Endothelial cell of umbilical vein (primary cell): ENCODE measurements around the gene AK5. TPM values are rescaled to one million over a fixed set of nuclear protein-coding genes. Genes with fewer than 3 reads are reported as not detected.
"Not testable (repeated sequence)": the region's sequence is repeated elsewhere in the genome, so short reads cannot be mapped to it uniquely, and the experiment has no call there.

ENCODE experiments used
- BruUV-seq: library from RNA; stranded (reverse); fragments of 400-500 nt; replicated peaks from 2 replicates; lab custom pipeline; 2021; lab: Mats Ljungman, UMichigan
- CTCF ChIA-PET: fragments of 300-600, 350-600 bp; sonication (Branson Sonifier 250); formaldehyde crosslinking; loops from one replicate; lab custom pipeline; 2021; ENCODE audit warnings: antibody characterized with exemption, inconsistent platforms; lab: Charles Lee
- POLR2A ChIA-PET: fragments of 300-600, 350-600 bp; sonication (Branson Sonifier 250); formaldehyde crosslinking; loops from one replicate; lab custom pipeline; 2021; ENCODE audit warnings: antibody characterized with exemption, inconsistent platforms; lab: Charles Lee
- DNase-seq: peaks from one replicate; pipeline ENCODE4 v3.0.0-alpha.2; 2011; ENCODE audit warnings: low read depth, low spot score
- FAIRE-seq: peaks from 2 replicates; lab custom pipeline; 2011; peaks lifted over from hg19 to GRCh38; lab: Jason Lieb, UNC
- H2AFZ ChIP-seq: 2 replicates; pipeline ENCODE4 v1.6.0; 2012; ENCODE audit warnings: low read depth, low read length, control low read depth, inconsistent platforms
- H3K27ac ChIP-seq: 2 replicates; pipeline ENCODE4 v1.5.1; 2011; ENCODE audit warnings: low read depth, mild to moderate bottlenecking, control low read depth, low read length, moderate library complexity; ENCODE audit not compliant: insufficient read depth
- H3K27me3 ChIP-seq, 2 experiments: 2 replicates each; pipeline versions ENCODE4 v1.6.0 to v1.6.1; 2011; ENCODE audit warnings: low read length in 2 of 2, mixed read lengths in 1 of 2; ENCODE audit not compliant: control insufficient read depth in 2 of 2, insufficient read depth in 2 of 2
- H3K36me3 ChIP-seq, 2 experiments: 2 replicates in 1 of 2; 3 replicates in 1 of 2; pipeline ENCODE4 v1.5.1; 2011; ENCODE audit warnings: low read length in 2 of 2, mild to moderate bottlenecking in 1 of 2, moderate library complexity in 1 of 2; ENCODE audit not compliant: control insufficient read depth in 2 of 2, insufficient read depth in 2 of 2; ENCODE audit errors: extremely low read depth in 1 of 2
- H3K4me1 ChIP-seq: 3 replicates; pipeline ENCODE4 v1.5.1; 2011; ENCODE audit warnings: mild to moderate bottlenecking, low read length; ENCODE audit not compliant: control insufficient read depth, insufficient read depth; ENCODE audit errors: extremely low read depth
- H3K4me2 ChIP-seq: 2 replicates; pipeline ENCODE4 v1.6.1; 2011; ENCODE audit warnings: low read length, control low read depth, mixed read lengths; ENCODE audit not compliant: insufficient read depth
- H3K4me3 ChIP-seq, 3 experiments: fragments of 200-600 bp in 1 of 3; sonication (generic), shearing (Covaris generic) in 1 of 3; replicated peaks in 1 of 3; 2 replicates each; pipeline ENCODE4 v1.5.1; 2011 to 2016; ENCODE audit warnings: control low read depth in 3 of 3, low read length in 3 of 3, mild to moderate bottlenecking in 2 of 3, inconsistent platforms in 1 of 3, low read depth in 1 of 3, moderate library complexity in 1 of 3; ENCODE audit not compliant: insufficient read depth in 1 of 3
- H3K79me2 ChIP-seq: 2 replicates; pipeline ENCODE4 v1.6.0; 2012; ENCODE audit warnings: low read length, inconsistent platforms; ENCODE audit not compliant: control insufficient read depth, insufficient read depth
- H3K9ac ChIP-seq: replicated peaks from 2 replicates; pipeline ENCODE3; 2011; ENCODE audit warnings: low read length, control low read depth; ENCODE audit not compliant: insufficient read depth; ENCODE audit errors: extremely low read depth
- H3K9me1 ChIP-seq: replicated peaks from 3 replicates; pipeline ENCODE4 v1.6.0; 2011; ENCODE audit warnings: mild to moderate bottlenecking, low read length; ENCODE audit not compliant: control insufficient read depth, insufficient read depth; ENCODE audit errors: extremely low read depth
- H3K9me3 ChIP-seq: replicated peaks from 2 replicates; pipeline ENCODE4 v1.5.1; 2012; ENCODE audit warnings: low read length, inconsistent platforms; ENCODE audit not compliant: control insufficient read depth, insufficient read depth
- H4K20me1 ChIP-seq: replicated peaks from 2 replicates; pipeline ENCODE3; 2011; ENCODE audit warnings: mild to moderate bottlenecking, low read length; ENCODE audit not compliant: control insufficient read depth, insufficient read depth; ENCODE audit errors: extremely low read depth
- EZH2 ChIP-seq: IDR thresholded peaks from 2 replicates; pipeline ENCODE4 v1.6.1; 2012; ENCODE audit warnings: borderline replicate concordance, low read depth, mild to moderate bottlenecking, moderate library complexity, low read length, inconsistent platforms; ENCODE audit not compliant: severe bottlenecking
- FOS ChIP-seq: IDR thresholded peaks from 2 replicates; pipeline ENCODE4 v1.6.1; 2011; ENCODE audit warnings: mild to moderate bottlenecking, low read length, moderate library complexity, borderline replicate concordance; ENCODE audit not compliant: insufficient read depth
- GATA2 ChIP-seq: IDR thresholded peaks from 2 replicates; pipeline ENCODE4 v1.7.0; 2011; ENCODE audit warnings: low read depth, mild to moderate bottlenecking, moderate library complexity, mixed read lengths, low read length; ENCODE audit not compliant: insufficient read length, insufficient read depth
- JUN ChIP-seq: IDR thresholded peaks from 2 replicates; pipeline ENCODE4 v1.6.1; 2011; ENCODE audit warnings: borderline replicate concordance, low read depth; ENCODE audit not compliant: insufficient read length, insufficient read depth
- MYC ChIP-seq: IDR thresholded peaks from one replicate; pipeline ENCODE4 v1.6.1; 2011; ENCODE audit warnings: mild to moderate bottlenecking, low read depth, low read length
- POLR2A ChIP-seq: IDR thresholded peaks from 2 replicates; pipeline ENCODE4 v1.6.1; 2012; ENCODE audit warnings: low read depth, mild to moderate bottlenecking, control low read depth, low read length
- POLR2AphosphoS5 ChIP-seq: IDR thresholded peaks from 2 replicates; pipeline ENCODE4 v1.6.1; 2012; ENCODE audit warnings: low read depth, mild to moderate bottlenecking, control low read depth, low read length, moderate library complexity; ENCODE audit not compliant: insufficient read depth
- dilution Hi-C: fragments of 300-500 bp; cut with MboI; formaldehyde crosslinking; loops from one replicate; pipeline ENCODE4 v1.15.0; 2019; ENCODE audit warnings: low sequenced_read_pairs; ENCODE audit not compliant: extremely low pct_ligation_motif_present
- intact Hi-C: fragments of 100-400 bp; cut with micrococcal nuclease; formaldehyde crosslinking; loops from one replicate; pipeline ENCODE4 v1.10.0; 2022
- polyA plus RNA-seq, 4 experiments: library from polyadenylated mRNA; depleted of rRNA in 3 of 4; stranded (reverse) in 3 of 4; unstranded in 1 of 4; fragments of >200 nt; gene quantifications; 2 replicates each; pipeline versions ENCODE4 v1.2.1 to v1.2.3, GENCODE V29; 2011 to 2012; ENCODE audit warnings: missing spikeins in 1 of 4
- total RNA-seq: library from RNA; stranded (reverse); gene quantifications from 2 replicates; pipeline ENCODE4 v1.2.3, GENCODE V29; 2021
- TF ChIP-seq, protein P1 (sequence below), 2 donors: IDR thresholded peaks; 1 replicate in 1 of 2; 2 replicates in 1 of 2; pipeline ENCODE4 v1.5.1; 2011; ENCODE audit warnings: low read length in 2 of 2, mild to moderate bottlenecking in 2 of 2, moderate library complexity in 2 of 2, control low read depth in 1 of 2, inconsistent platforms in 1 of 2, low read depth in 1 of 2; ENCODE audit not compliant: insufficient read depth in 1 of 2; ENCODE audit errors: extremely low read depth in 1 of 2
- TF ChIP-seq, protein P2 (sequence below): IDR thresholded peaks from 2 replicates; pipeline ENCODE4 v1.6.1; 2011; ENCODE audit not compliant: insufficient read depth, insufficient read length

AK5 gene
- total and polyA plus RNA-seq, 2 donors (not counting 3 experiments of a cell fraction or from before 2014, with no cell fraction given) = 5.0 to 7.5 TPM

DNA sequence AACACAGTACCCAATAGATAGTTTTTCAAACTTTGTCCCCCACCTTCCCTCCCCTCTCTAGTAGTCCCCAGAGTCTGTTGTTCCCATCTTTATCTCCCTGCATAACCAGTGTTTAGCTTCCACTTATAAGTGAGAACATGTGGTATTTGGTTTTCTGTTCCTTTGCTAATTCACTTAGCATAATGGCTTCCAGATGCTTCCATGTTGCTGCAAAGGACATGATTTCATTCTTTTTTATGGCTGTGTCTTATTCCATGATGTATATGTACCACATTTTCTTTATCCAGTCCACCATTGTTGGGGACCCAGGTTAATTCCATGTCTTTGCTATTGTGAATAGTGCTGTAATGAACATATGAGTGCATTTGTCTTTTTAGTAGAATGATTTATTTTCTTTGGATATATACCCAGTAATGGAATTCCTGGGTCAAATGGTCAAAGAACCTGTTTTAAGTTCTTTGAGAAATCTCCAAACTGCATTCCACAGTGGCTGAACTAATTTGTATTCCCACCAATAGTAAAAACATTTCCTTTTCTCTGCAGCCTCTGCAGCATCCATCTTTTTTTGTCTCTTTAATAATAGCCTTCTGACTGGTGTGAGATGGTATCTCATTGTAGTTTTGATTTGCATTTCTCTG is 126.0 kb downstream of the AK5 start:
- DNase-seq = peak; percentile 89
- Histone ChIP-seq H3K79me2 (no peaks in the 10 kb centered on the region), H3K4me2 (no peak overlapping the region), H3K4me3 (no peak overlapping the region), H3K9me3 (no peaks in the 10 kb centered on the region), H3K36me3 (no peaks in the 10 kb centered on the region), H3K9me1 (no peaks in the 10 kb centered on the region), H3K27me3 (no peaks in the 10 kb centered on the region), H4K20me1 (no peaks in the 10 kb centered on the region), H3K9ac (no peak overlapping the region), H3K27ac (no peak overlapping the region), H3K4me1 (peaks cover 10% of the 10 kb centered on the region), H2AFZ (no peak overlapping the region)
- dilution Hi-C loops (no loop called here), intact Hi-C loops (no loop called here)
- ChIA-PET POLR2A (no interaction called here), CTCF (no interaction called here)
- TF ChIP-seq, protein P1, sequence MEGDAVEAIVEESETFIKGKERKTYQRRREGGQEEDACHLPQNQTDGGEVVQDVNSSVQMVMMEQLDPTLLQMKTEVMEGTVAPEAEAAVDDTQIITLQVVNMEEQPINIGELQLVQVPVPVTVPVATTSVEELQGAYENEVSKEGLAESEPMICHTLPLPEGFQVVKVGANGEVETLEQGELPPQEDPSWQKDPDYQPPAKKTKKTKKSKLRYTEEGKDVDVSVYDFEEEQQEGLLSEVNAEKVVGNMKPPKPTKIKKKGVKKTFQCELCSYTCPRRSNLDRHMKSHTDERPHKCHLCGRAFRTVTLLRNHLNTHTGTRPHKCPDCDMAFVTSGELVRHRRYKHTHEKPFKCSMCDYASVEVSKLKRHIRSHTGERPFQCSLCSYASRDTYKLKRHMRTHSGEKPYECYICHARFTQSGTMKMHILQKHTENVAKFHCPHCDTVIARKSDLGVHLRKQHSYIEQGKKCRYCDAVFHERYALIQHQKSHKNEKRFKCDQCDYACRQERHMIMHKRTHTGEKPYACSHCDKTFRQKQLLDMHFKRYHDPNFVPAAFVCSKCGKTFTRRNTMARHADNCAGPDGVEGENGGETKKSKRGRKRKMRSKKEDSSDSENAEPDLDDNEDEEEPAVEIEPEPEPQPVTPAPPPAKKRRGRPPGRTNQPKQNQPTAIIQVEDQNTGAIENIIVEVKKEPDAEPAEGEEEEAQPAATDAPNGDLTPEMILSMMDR (IDR thresholded peaks at IDR 0.05; ENCODE audit: extremely low read depth in 1 of 2, insufficient read depth in 1 of 2, low read depth in 1 of 2, low read length in 2 of 2) = no peak
- TF ChIP-seq, protein P2, sequence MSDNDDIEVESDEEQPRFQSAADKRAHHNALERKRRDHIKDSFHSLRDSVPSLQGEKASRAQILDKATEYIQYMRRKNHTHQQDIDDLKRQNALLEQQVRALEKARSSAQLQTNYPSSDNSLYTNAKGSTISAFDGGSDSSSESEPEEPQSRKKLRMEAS = no peak
- TF ChIP-seq MYC (no peak), POLR2AphosphoS5 (no peak), GATA2 (no peak), EZH2 (no peak), FOS (no peak), POLR2A (no peak), JUN (no peak)
- no TSS peak for BruUV-seq
- peak; percentile 63 for FAIRE-seq

DNA sequence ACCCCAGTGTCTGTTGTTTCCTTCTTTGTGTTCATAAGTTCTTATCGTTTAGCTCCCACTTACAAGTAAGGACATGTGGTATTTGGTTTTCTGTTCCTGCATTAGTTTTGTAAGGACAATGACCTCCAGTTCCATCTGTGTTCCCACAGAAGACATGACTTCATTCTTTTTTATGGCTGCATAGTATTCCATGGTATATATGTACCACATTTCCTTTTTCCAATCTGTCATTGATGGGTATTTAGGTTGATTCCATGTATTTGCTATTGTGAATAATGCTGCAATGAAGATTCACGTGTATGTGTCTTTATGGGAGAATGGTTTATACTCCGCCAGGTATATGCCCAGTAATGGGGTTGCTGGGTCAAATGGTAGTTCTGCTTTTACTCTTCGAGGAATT is 127.1 kb downstream of the AK5 start:
- DNase-seq, H2AFZ ChIP-seq, H3K9me3 ChIP-seq, intact Hi-C loops, H3K4me2 ChIP-seq, H3K9me1 ChIP-seq, POLR2A ChIA-PET, H3K4me3 ChIP-seq, FAIRE-seq, H3K9ac ChIP-seq, CTCF ChIA-PET, H3K79me2 ChIP-seq, BruUV-seq, H3K27me3 ChIP-seq, H4K20me1 ChIP-seq, H3K27ac ChIP-seq, dilution Hi-C loops, H3K36me3 ChIP-seq: not testable (repeated sequence)
- H3K4me1 ChIP-seq = peaks cover 14% of the 10 kb centered on the region
